HEK293 (cell line): ENCODE data around the gene ZNF608.

ENCODE experiments used
- GLI2 ChIP-seq: fragments of 450-650 bp; formaldehyde crosslinking; IDR thresholded peaks from 2 replicates; pipeline ENCODE4; 2017; ENCODE audit warnings: missing biosample characterization, missing genetic modification characterization, low read depth, borderline replicate concordance
- KLF7 ChIP-seq: fragments of 450-650 bp; formaldehyde crosslinking; IDR thresholded peaks from 2 replicates; pipeline ENCODE4 v1.5.1; 2016; ENCODE audit warnings: missing biosample characterization, missing genetic modification characterization, borderline replicate concordance
- PRDM1 ChIP-seq: fragments of 450-650 bp; formaldehyde crosslinking; IDR thresholded peaks from 2 replicates; pipeline ENCODE4; 2016; ENCODE audit warnings: missing biosample characterization, missing genetic modification characterization
- REST ChIP-seq: fragments of 450-650 bp; formaldehyde crosslinking; IDR thresholded peaks from 2 replicates; pipeline ENCODE4 v1.5.1; 2016; ENCODE audit warnings: missing biosample characterization, missing genetic modification characterization
- SP7 ChIP-seq: fragments of 450-650 bp; formaldehyde crosslinking; IDR thresholded peaks from 2 replicates; pipeline ENCODE4 v1.5.1; 2016; ENCODE audit warnings: missing biosample characterization, missing genetic modification characterization
- TRIM28 ChIP-seq: IDR thresholded peaks from 2 replicates; pipeline ENCODE4 v1.6.1; 2011; ENCODE audit warnings: low read length, control low read depth, borderline replicate concordance
- YY2 ChIP-seq: fragments of 450-650 bp; formaldehyde crosslinking; IDR thresholded peaks from 2 replicates; pipeline ENCODE4 v1.5.1; 2016; ENCODE audit warnings: missing biosample characterization, missing genetic modification characterization
- ZBTB48 ChIP-seq: fragments of 450-650 bp; formaldehyde crosslinking; IDR thresholded peaks from 2 replicates; pipeline ENCODE4 v1.5.1; 2016; ENCODE audit warnings: missing biosample characterization, missing genetic modification characterization
- ZBTB7A ChIP-seq: fragments of 450-650 bp; formaldehyde crosslinking; IDR thresholded peaks from 2 replicates; pipeline ENCODE4 v1.5.1; 2016; ENCODE audit warnings: low read depth, missing biosample characterization, missing genetic modification characterization
- ZFP37 ChIP-seq: fragments of 450-650 bp; formaldehyde crosslinking; IDR thresholded peaks from 2 replicates; pipeline ENCODE4 v1.5.1; 2016; ENCODE audit warnings: missing biosample characterization, missing genetic modification characterization
- ZFP69B ChIP-seq: fragments of 450-650 bp; formaldehyde crosslinking; IDR thresholded peaks from 2 replicates; pipeline ENCODE4 v1.5.1; 2016; ENCODE audit warnings: missing biosample characterization, missing genetic modification characterization
- ZNF19 ChIP-seq: fragments of 450-650 bp; formaldehyde crosslinking; IDR thresholded peaks from 2 replicates; pipeline ENCODE4; 2016; ENCODE audit warnings: missing biosample characterization, missing genetic modification characterization, low read depth
- ZNF248 ChIP-seq: fragments of 450-650 bp; formaldehyde crosslinking; IDR thresholded peaks from 2 replicates; pipeline ENCODE4 v1.5.1; 2017; ENCODE audit warnings: missing biosample characterization, missing genetic modification characterization
- ZNF394 ChIP-seq: fragments of 450-650 bp; formaldehyde crosslinking; IDR thresholded peaks from 2 replicates; pipeline ENCODE4 v1.5.1; 2016; ENCODE audit warnings: missing biosample characterization, missing genetic modification characterization, mild to moderate bottlenecking, moderate library complexity, borderline replicate concordance
- ZNF473 ChIP-seq: fragments of 450-650 bp; formaldehyde crosslinking; IDR thresholded peaks from 2 replicates; pipeline ENCODE4 v1.5.1; 2017; ENCODE audit warnings: missing biosample characterization, missing genetic modification characterization
- ZNF530 ChIP-seq: fragments of 450-650 bp; formaldehyde crosslinking; IDR thresholded peaks from 2 replicates; pipeline ENCODE4 v1.5.1; 2016; ENCODE audit warnings: low read depth, missing biosample characterization, missing genetic modification characterization
- ZNF623 ChIP-seq: fragments of 450-650 bp; formaldehyde crosslinking; IDR thresholded peaks from 2 replicates; pipeline ENCODE4 v1.5.1; 2016; ENCODE audit warnings: missing biosample characterization, missing genetic modification characterization
- ZNF629 ChIP-seq: fragments of 450-650 bp; formaldehyde crosslinking; IDR thresholded peaks from 2 replicates; pipeline ENCODE4 v1.5.1; 2017; ENCODE audit warnings: missing biosample characterization, missing genetic modification characterization
- ZNF692 ChIP-seq: fragments of 450-650 bp; formaldehyde crosslinking; IDR thresholded peaks from 2 replicates; pipeline ENCODE4 v1.5.1; 2016; ENCODE audit warnings: missing biosample characterization, missing genetic modification characterization
- ZNF76 ChIP-seq: fragments of 450-650 bp; formaldehyde crosslinking; IDR thresholded peaks from 2 replicates; pipeline ENCODE4; 2016; ENCODE audit warnings: low read depth, missing biosample characterization, missing genetic modification characterization, borderline replicate concordance
- ZNF785 ChIP-seq: fragments of 450-650 bp; formaldehyde crosslinking; IDR thresholded peaks from 2 replicates; pipeline ENCODE4 v1.5.1; 2016; ENCODE audit warnings: missing biosample characterization, missing genetic modification characterization
- TF ChIP-seq, protein P1 (sequence below): fragments of 450-650 bp; formaldehyde crosslinking; IDR thresholded peaks from 2 replicates; pipeline ENCODE4 v1.5.0; 2017; ENCODE audit warnings: missing biosample characterization, missing genetic modification characterization, borderline replicate concordance
- TF ChIP-seq, protein P2 (sequence below): fragments of 450-650 bp; formaldehyde crosslinking; IDR thresholded peaks from 2 replicates; pipeline ENCODE4 v1.5.1; 2016; ENCODE audit warnings: missing biosample characterization, missing genetic modification characterization
- TF ChIP-seq, protein P3 (sequence below): fragments of 450-650 bp; formaldehyde crosslinking; IDR thresholded peaks from 2 replicates; pipeline ENCODE4 v1.5.1; 2016; ENCODE audit warnings: missing biosample characterization, missing genetic modification characterization

Gene ZNF608

DNA sequence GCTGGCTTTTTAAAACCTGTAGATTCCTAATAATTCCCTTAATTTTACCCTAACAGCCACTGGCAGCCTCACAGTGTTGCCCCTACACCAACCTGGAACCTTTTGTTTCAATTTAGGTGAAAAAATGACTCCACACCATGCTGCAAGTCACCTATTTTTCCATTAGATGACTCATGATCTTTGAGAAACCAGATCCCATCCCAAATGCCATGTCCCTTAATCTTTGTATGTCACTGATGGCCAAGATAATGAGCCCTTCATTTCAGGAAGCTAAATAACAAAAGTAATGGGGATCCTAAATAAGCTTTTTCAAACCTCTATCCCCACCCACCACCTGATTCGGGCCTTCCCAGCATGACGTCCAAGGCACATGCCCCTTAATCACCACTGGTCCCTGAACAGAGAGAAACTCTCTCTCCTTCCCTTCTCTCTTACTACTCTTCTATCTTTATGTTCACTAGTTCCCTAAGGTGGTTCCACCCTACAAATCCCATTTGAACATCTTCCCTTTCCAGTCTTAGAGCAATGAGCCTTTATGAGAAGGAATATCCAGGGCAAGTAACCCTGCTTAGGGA lies 33.6 kb downstream of the ZNF608 start (continued):
- TF ChIP-seq ZNF692 (tag by site-specific recombination): no peak
- TF ChIP-seq ZNF76 (tag by site-specific recombination): no peak
- no peak for TF ChIP-seq ZNF19
- TF ChIP-seq ZNF785: no peak
- peak; percentile 46; the same call in 1 of the 2 replicates for TF ChIP-seq PRDM1 (tag by site-specific recombination)
- TF ChIP-seq ZNF629 (tag by site-specific recombination): peak; percentile 63; the same call in 1 of the 2 replicates
- no peak for TF ChIP-seq REST (tag by site-specific recombination)
- TF ChIP-seq ZFP69B (tag by site-specific recombination): no peak
- no peak for TF ChIP-seq ZBTB7A (tag by site-specific recombination)
- TF ChIP-seq, protein P1, sequence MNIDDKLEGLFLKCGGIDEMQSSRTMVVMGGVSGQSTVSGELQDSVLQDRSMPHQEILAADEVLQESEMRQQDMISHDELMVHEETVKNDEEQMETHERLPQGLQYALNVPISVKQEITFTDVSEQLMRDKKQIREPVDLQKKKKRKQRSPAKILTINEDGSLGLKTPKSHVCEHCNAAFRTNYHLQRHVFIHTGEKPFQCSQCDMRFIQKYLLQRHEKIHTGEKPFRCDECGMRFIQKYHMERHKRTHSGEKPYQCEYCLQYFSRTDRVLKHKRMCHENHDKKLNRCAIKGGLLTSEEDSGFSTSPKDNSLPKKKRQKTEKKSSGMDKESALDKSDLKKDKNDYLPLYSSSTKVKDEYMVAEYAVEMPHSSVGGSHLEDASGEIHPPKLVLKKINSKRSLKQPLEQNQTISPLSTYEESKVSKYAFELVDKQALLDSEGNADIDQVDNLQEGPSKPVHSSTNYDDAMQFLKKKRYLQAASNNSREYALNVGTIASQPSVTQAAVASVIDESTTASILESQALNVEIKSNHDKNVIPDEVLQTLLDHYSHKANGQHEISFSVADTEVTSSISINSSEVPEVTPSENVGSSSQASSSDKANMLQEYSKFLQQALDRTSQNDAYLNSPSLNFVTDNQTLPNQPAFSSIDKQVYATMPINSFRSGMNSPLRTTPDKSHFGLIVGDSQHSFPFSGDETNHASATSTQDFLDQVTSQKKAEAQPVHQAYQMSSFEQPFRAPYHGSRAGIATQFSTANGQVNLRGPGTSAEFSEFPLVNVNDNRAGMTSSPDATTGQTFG (tag by site-specific recombination): no peak
- TF ChIP-seq ZNF394 (tag by site-specific recombination): 0 out of 2 replicates have a peak, but pooled peaks have one; percentile 18
- TF ChIP-seq, protein P2, sequence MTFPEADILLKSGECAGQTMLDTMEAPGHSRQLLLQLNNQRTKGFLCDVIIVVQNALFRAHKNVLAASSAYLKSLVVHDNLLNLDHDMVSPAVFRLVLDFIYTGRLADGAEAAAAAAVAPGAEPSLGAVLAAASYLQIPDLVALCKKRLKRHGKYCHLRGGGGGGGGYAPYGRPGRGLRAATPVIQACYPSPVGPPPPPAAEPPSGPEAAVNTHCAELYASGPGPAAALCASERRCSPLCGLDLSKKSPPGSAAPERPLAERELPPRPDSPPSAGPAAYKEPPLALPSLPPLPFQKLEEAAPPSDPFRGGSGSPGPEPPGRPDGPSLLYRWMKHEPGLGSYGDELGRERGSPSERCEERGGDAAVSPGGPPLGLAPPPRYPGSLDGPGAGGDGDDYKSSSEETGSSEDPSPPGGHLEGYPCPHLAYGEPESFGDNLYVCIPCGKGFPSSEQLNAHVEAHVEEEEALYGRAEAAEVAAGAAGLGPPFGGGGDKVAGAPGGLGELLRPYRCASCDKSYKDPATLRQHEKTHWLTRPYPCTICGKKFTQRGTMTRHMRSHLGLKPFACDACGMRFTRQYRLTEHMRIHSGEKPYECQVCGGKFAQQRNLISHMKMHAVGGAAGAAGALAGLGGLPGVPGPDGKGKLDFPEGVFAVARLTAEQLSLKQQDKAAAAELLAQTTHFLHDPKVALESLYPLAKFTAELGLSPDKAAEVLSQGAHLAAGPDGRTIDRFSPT (tag by site-specific recombination): no peak
- no peak for TF ChIP-seq KLF7 (tag by site-specific recombination)
- no peak for TF ChIP-seq YY2 (tag by site-specific recombination)
- TF ChIP-seq ZNF530 (tag by site-specific recombination): no peak
- TF ChIP-seq GLI2 (tag by site-specific recombination): no peak
- no peak for TF ChIP-seq ZNF473
- TF ChIP-seq ZFP37 (tag by site-specific recombination): no peak
- 0 out of 2 replicates have a peak, but pooled peaks have one; percentile 8 for TF ChIP-seq ZNF623
- TF ChIP-seq ZBTB48 (tag by site-specific recombination): peak; percentile 88
- TF ChIP-seq TRIM28: no peak
- peak; percentile 68 for TF ChIP-seq SP7 (tag by site-specific recombination)
- no peak for TF ChIP-seq ZNF248
- TF ChIP-seq, protein P3, sequence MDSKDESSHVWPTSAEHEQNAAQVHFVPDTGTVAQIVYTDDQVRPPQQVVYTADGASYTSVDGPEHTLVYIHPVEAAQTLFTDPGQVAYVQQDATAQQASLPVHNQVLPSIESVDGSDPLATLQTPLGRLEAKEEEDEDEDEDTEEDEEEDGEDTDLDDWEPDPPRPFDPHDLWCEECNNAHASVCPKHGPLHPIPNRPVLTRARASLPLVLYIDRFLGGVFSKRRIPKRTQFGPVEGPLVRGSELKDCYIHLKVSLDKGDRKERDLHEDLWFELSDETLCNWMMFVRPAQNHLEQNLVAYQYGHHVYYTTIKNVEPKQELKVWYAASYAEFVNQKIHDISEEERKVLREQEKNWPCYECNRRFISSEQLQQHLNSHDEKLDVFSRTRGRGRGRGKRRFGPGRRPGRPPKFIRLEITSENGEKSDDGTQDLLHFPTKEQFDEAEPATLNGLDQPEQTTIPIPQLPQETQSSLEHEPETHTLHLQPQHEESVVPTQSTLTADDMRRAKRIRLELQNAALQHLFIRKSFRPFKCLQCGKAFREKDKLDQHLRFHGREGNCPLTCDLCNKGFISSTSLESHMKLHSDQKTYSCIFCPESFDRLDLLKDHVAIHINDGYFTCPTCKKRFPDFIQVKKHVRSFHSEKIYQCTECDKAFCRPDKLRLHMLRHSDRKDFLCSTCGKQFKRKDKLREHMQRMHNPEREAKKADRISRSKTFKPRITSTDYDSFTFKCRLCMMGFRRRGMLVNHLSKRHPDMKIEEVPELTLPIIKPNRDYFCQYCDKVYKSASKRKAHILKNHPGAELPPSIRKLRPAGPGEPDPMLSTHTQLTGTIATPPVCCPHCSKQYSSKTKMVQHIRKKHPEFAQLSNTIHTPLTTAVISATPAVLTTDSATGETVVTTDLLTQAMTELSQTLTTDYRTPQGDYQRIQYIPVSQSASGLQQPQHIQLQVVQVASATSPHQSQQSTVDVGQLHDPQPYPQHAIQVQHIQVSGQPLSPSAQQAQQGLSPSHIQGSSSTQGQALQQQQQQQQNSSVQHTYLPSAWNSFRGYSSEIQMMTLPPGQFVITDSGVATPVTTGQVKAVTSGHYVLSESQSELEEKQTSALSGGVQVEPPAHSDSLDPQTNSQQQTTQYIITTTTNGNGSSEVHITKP: peak; percentile 28; the same call in 1 of the 2 replicates
